Measurements from ENCODE around the gene NDRG2. TPM values are rescaled to one million over a fixed set of nuclear protein-coding genes. Genes with fewer than 3 reads are reported as not detected.

The NDRG2 gene
- total RNA-seq, 4 donors from 2014 or later = 152 to 212 (median 183) TPM

GRCh38 chr14:21053184-21054122, 28.6 kb upstream of the NDRG2 start:
- no peak for DNase-seq
- Histone ChIP-seq H3K9me3 (no peaks in the 10 kb centered on the region), H3K4me3 (replicated peaks in 1 of 3) (no peak overlapping the region), H3K36me3 (no peaks in the 10 kb centered on the region), H3K27me3 (no peaks in the 10 kb centered on the region), H3K4me1 (no peaks in the 10 kb centered on the region), H3K27ac (no peak overlapping the region)
- intact Hi-C loops (cut with DNase I) = no loop called here
- TF ChIP-seq POLR2A (IDR thresholded peaks at IDR 0.05) = no peak
- TF ChIP-seq CTCF (IDR thresholded peaks at IDR 0.05) = no peak
- 88 to 89% methylated on average over 20 of the region's 20 CpGs for WGBS, 2 donors

DNA sequence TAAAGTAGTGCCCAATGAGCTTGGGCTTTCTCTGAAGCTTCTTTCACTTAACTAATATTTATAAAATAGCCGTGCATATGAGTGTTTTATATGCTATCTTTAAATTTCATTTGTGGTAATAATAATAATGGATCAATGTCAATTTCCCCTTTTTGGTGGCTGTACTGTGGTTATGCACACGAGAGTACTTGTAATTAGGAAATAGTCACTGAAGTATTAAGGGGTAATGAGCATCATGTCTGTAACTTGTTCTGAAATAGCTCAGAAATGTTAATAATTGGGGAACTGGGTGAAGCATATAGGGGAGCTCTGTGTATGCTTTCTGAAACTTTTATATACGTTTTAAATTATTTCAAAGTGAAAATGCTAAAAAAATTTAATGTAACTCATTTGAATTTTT, 25.7 kb upstream of the NDRG2 start:
- no peak for DNase-seq
- no peaks in the 10 kb centered on the region for H3K27me3 ChIP-seq
- no peak overlapping the region for H3K4me3 ChIP-seq (replicated peaks in 1 of 3)
- intact Hi-C loops (cut with DNase I) = no loop called here
- H3K9me3 ChIP-seq = no peaks in the 10 kb centered on the region
- no peaks in the 10 kb centered on the region for H3K4me1 ChIP-seq
- WGBS, 2 donors = 81 to 89% methylated on average over 3 of the region's 3 CpGs
- H3K36me3 ChIP-seq = no peaks in the 10 kb centered on the region
- TF ChIP-seq POLR2A (IDR thresholded peaks at IDR 0.05) = no peak
- no peak for TF ChIP-seq CTCF (IDR thresholded peaks at IDR 0.05)
- no peak overlapping the region for H3K27ac ChIP-seq

- intact Hi-C loops (cut with DNase I) = no loop called here
- DNase-seq = no peak
- 79 to 84% methylated on average over 3 of the region's 3 CpGs for WGBS, 2 donors
- Histone ChIP-seq H3K4me3 (replicated peaks in 1 of 3) (no peak overlapping the region), H3K4me1 (peaks cover 2 to 4% of the 10 kb centered on the region in 2 donors), H3K9me3 (no peaks in the 10 kb centered on the region), H3K27me3 (no peaks in the 10 kb centered on the region), H3K27ac (no peak overlapping the region), H3K36me3 (no peaks in the 10 kb centered on the region)
- TF ChIP-seq POLR2A (IDR thresholded peaks at IDR 0.05) (no peak), CTCF (IDR thresholded peaks at IDR 0.05) (no peak)
Observed at GRCh38 chr14:21049271-21049673, 24.4 kb upstream of the NDRG2 start.

DNA sequence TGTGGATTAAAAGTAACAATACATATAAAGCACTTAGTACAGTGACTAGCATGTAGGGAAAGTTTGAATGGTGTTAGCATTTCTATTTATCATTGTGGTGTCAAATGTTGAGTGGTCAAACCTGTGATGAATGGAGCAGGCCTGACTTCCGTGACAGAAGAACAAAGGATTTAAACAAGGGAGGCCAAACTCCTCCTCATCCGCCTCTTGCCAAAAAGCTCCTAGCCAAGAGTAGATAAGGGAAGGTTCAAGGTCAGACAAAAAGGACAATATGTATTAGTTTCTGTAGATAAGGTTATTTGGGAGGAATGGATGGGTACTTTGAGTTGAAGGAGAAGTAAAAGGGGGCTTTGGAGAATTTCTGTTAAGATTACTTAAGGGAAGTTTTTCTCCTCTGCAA, 23.8 kb upstream of the NDRG2 start:
- 76 to 85% methylated on average over 2 of the region's 2 CpGs for WGBS, 2 donors
- no peak for DNase-seq
- H3K4me3 ChIP-seq (replicated peaks in 1 of 3) = no peak overlapping the region
- no peak for TF ChIP-seq POLR2A (IDR thresholded peaks at IDR 0.05)
- TF ChIP-seq CTCF (IDR thresholded peaks at IDR 0.05) = no peak
- H3K36me3 ChIP-seq = no peaks in the 10 kb centered on the region
- no peak overlapping the region for H3K27ac ChIP-seq
- peaks cover 8 to 10% of the 10 kb centered on the region in 2 donors for H3K4me1 ChIP-seq
- intact Hi-C loops (cut with DNase I) = no loop called here
- H3K9me3 ChIP-seq = no peaks in the 10 kb centered on the region
- H3K27me3 ChIP-seq = no peaks in the 10 kb centered on the region

DNA sequence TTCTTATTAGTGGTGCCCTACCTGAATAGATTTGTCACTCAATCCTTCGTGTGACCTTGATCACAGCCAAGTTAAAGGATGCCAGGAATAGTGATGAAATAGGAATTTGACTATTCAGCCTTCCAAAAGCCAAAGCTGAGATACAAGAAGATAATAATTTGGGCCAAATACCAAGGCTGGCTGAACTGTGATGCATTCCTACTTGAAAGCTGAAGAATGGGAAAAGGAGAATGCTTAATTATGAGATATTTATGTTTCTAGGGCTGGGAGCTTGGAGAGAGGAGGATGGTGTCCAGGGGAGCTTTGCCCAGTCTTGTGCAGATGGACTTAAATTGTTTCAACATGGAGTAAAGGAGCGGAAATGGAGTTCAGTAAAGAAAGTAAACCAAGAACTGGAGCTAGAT, 22.5 kb upstream of the NDRG2 start:
- WGBS, 2 donors = 70 to 77% methylated on average over 2 of the region's 2 CpGs
- H3K27ac ChIP-seq = no peak overlapping the region
- intact Hi-C loops (cut with DNase I) = no loop called here

More for the DNA sequence above, 22.5 kb upstream of the NDRG2 start:
- TF ChIP-seq CTCF (IDR thresholded peaks at IDR 0.05) = no peak
- no peak for TF ChIP-seq POLR2A (IDR thresholded peaks at IDR 0.05)
- H3K9me3 ChIP-seq = no peaks in the 10 kb centered on the region
- no peaks in the 10 kb centered on the region for H3K36me3 ChIP-seq
- H3K27me3 ChIP-seq = no peaks in the 10 kb centered on the region
- H3K4me3 ChIP-seq (replicated peaks in 1 of 3) = no peak overlapping the region
- H3K4me1 ChIP-seq = peaks cover 13 to 20% of the 10 kb centered on the region in 2 donors
- DNase-seq = no peak

Data from thyroid gland (tissue), 4 donors.